ENCODE results near the gene MIF4GD. TPM values are rescaled to one million over a fixed set of nuclear protein-coding genes. Genes with fewer than 3 reads are reported as not detected.
A peak's percentile ranks its signal among the peaks of the same experiment; 100 is the strongest.

MIF4GD gene
- total and polyA plus RNA-seq, 2 experiments from 2014 or later, result 11.3 to 15.9 TPM

DNA sequence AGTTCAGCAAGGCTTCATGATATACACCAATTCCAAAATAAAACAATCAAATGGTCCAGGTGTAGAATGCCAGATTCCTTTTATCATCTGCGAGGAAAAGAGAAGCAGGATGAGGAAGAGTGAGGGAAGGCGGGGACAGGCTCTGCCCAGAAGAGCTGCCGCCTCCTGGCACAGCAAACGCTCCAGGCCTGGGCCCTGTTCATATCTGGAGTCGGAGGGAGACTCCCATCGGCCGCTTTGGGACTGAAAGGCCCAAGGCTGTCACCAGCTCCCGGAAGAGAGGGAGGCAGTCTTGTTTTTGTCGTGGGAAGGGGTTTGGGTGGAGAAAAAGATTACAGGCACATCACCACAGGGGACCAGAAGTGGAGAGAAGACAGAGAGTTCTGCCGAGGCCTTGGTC is 47.2 kb upstream of the MIF4GD start:
- H3K4me2 ChIP-seq, result no peak overlapping the region
- Mint-ChIP-seq H3K27ac (0 out of 2 replicates have a peak overlapping the region, but pooled peaks have one; percentile 20), H3K4me1 (peaks cover 11% of the 10 kb centered on the region), H3K36me3 (ENCODE audit: low read depth) (peaks cover 27% of the 10 kb centered on the region), H3K27me3 (ENCODE audit: insufficient read depth, low read depth, poor library complexity) (peaks cover 13% of the 10 kb centered on the region), H3K9me3 (no peaks in the 10 kb centered on the region), H3K4me3 (no peak overlapping the region)
- TF ChIP-seq CREB1 (CRISPR knock-in tag; IDR thresholded peaks at IDR 0.05; ENCODE audit: low read depth) (no peak), CTCF (conservative IDR thresholded peaks at IDR 0.05; ENCODE audit: low read depth in 2 of 2) (0 out of 4 replicates have a peak, but pooled peaks of 1 of the 2 experiments have one; percentile 7)
- H3K9me2 ChIP-seq (ENCODE audit: insufficient read depth), result no peaks in the 10 kb centered on the region
- ATAC-seq (0 out of 3 replicates have a peak, but pooled peaks have one; percentile 6), DNase-seq (ENCODE audit: low spot score) (no peak)
- H3K4me1 ChIP-seq (ENCODE audit: insufficient read depth), result peaks cover 11% of the 10 kb centered on the region
- H3K27me3 ChIP-seq (ENCODE audit: insufficient read depth), result no peaks in the 10 kb centered on the region
- no peak overlapping the region for H3K4me3 ChIP-seq
- peaks cover 20% of the 10 kb centered on the region for H3K36me3 ChIP-seq (ENCODE audit: insufficient read depth)
- H3K79me2 ChIP-seq (replicated peaks; ENCODE audit: insufficient read depth), result peaks cover 7% of the 10 kb centered on the region; the same call in 1 of the 2 replicates
- H2AFZ ChIP-seq, result no peak overlapping the region
- peaks cover 3% of the 10 kb centered on the region; the same call in 1 of the 2 replicates for H4K20me1 ChIP-seq (replicated peaks; ENCODE audit: insufficient read depth)
- peaks cover 9% of the 10 kb centered on the region; the same call in 1 of the 2 replicates for H3F3A ChIP-seq (replicated peaks; ENCODE audit: low read depth)
- H3K27ac ChIP-seq (ENCODE audit: low read depth), result peak overlapping the region; percentile 65; the same call in 1 of the 2 replicates

DNA sequence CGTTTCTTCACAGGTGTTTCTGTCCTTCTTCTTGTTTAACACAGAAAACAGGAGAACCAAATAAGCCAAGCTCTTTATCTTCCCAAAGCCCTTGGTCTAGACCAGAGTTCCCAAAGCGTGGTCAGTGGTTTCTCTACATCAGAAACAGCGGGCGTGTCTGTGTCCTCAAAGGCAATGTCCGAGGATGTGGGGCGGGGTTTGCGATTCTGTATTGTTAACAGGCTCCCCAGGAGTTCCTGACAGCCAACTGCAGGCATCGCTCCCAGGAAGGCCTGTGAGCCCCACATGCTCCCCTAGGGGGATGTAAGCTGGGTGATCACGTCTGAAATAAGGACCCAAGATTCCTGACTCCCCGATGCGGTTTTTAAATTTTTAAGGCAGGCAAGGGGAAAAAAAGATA is 46.6 kb upstream of the MIF4GD start:
- Mint-ChIP-seq H3K36me3 (ENCODE audit: low read depth) (peaks cover 22% of the 10 kb centered on the region), H3K4me1 (peaks cover 9% of the 10 kb centered on the region; the same call in 2 of the 3 replicates), H3K4me3 (no peak overlapping the region), H3K9me3 (no peaks in the 10 kb centered on the region), H3K27me3 (ENCODE audit: insufficient read depth, low read depth, poor library complexity) (peaks cover 14% of the 10 kb centered on the region), H3K27ac (peak overlapping the region; percentile 51; the same call in 1 of the 2 replicates)
- Histone ChIP-seq H3K4me2 (no peak overlapping the region), H2AFZ (no peak overlapping the region), H3K27me3 (ENCODE audit: insufficient read depth) (no peaks in the 10 kb centered on the region), H3K36me3 (ENCODE audit: insufficient read depth) (peaks cover 20% of the 10 kb centered on the region), H4K20me1 (replicated peaks; ENCODE audit: insufficient read depth) (peaks cover 3% of the 10 kb centered on the region; the same call in 1 of the 2 replicates), H3F3A (replicated peaks; ENCODE audit: low read depth) (peaks cover 9% of the 10 kb centered on the region; the same call in 1 of the 2 replicates), H3K4me1 (ENCODE audit: insufficient read depth) (peaks cover 11% of the 10 kb centered on the region), H3K79me2 (replicated peaks; ENCODE audit: insufficient read depth) (peaks cover 7% of the 10 kb centered on the region; the same call in 1 of the 2 replicates), H3K9me2 (ENCODE audit: insufficient read depth) (no peaks in the 10 kb centered on the region), H3K27ac (ENCODE audit: low read depth) (no peak overlapping the region), H3K4me3 (no peak overlapping the region)
- peak; percentile 80 for ATAC-seq
- DNase-seq (ENCODE audit: low spot score), result peak; percentile 85
- no peak for TF ChIP-seq CTCF (conservative IDR thresholded peaks at IDR 0.05; ENCODE audit: low read depth in 2 of 2)
- no peak for TF ChIP-seq ETS1 (IDR thresholded peaks at IDR 0.05)
- no peak for TF ChIP-seq JUNB (IDR thresholded peaks at IDR 0.05; ENCODE audit: unreplicated experiment)
- no peak for TF ChIP-seq ZNF331 (CRISPR knock-in tag; IDR thresholded peaks at IDR 0.05; ENCODE audit: low read depth)
- TF ChIP-seq ZNF462 (CRISPR knock-in tag; IDR thresholded peaks at IDR 0.05), result no peak
- TF ChIP-seq ZNF114 (CRISPR knock-in tag; IDR thresholded peaks at IDR 0.05), result no peak
